Activated naive CD4-positive, alpha-beta T cell (primary cell): ENCODE data around the gene CDC42BPB.
A peak's percentile ranks its signal among the peaks of the same experiment; 100 is the strongest.

Experiments
- DNase-seq, 4 experiments: peaks; one replicate each; lab custom pipeline; 2025; lab: John Stamatoyannopoulos, UW

Gene CDC42BPB, protein sequence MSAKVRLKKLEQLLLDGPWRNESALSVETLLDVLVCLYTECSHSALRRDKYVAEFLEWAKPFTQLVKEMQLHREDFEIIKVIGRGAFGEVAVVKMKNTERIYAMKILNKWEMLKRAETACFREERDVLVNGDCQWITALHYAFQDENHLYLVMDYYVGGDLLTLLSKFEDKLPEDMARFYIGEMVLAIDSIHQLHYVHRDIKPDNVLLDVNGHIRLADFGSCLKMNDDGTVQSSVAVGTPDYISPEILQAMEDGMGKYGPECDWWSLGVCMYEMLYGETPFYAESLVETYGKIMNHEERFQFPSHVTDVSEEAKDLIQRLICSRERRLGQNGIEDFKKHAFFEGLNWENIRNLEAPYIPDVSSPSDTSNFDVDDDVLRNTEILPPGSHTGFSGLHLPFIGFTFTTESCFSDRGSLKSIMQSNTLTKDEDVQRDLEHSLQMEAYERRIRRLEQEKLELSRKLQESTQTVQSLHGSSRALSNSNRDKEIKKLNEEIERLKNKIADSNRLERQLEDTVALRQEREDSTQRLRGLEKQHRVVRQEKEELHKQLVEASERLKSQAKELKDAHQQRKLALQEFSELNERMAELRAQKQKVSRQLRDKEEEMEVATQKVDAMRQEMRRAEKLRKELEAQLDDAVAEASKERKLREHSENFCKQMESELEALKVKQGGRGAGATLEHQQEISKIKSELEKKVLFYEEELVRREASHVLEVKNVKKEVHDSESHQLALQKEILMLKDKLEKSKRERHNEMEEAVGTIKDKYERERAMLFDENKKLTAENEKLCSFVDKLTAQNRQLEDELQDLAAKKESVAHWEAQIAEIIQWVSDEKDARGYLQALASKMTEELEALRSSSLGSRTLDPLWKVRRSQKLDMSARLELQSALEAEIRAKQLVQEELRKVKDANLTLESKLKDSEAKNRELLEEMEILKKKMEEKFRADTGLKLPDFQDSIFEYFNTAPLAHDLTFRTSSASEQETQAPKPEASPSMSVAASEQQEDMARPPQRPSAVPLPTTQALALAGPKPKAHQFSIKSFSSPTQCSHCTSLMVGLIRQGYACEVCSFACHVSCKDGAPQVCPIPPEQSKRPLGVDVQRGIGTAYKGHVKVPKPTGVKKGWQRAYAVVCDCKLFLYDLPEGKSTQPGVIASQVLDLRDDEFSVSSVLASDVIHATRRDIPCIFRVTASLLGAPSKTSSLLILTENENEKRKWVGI (N-terminal part only)

GRCh38 chr14:103057372-103058163, at the start of gene CDC42BPB:
Gene CDC42BPB, minus strand, starts transcription at chr14:103057549. Its CDS starts 376 bp downstream, at chr14:103057173.
- peak in 3 of 4 experiments; percentile 20 to 40 (median 22) for DNase-seq

DNA sequence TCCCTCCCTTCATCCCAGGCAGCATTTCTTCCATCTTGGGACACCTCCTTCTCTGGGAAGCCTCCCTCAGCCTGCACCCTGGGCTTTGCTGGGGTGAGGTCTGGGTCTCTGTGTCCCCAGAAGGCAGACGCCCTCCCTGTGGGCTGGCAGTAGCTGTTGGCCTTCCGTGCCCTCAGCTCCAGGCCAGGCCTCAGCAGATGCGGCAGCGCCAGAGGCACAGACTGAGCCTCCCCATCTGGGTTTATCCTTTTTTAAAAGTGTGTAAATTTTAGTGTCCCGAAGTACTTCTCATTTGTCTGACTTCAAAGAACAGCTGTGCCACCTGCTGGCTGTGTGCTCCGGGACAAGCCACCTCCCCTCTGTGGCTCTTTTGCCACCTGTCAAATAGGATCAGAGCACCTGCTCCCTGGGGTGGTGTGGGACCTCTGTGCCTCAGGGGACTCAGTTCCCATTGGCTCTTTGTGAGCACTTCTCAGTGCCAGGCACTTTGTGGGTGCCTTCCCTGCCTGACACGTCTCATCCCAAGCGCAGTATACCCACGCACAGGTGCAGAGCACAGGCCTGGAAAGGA, 48.3 kb upstream of the CDC42BPB start:
- DNase-seq: no peak

- DNase-seq: peak; percentile 45 to 70 (median 64)
These were observed 47.5 kb upstream of the CDC42BPB start for GRCh38 chr14:103104654-103105452.

DNA sequence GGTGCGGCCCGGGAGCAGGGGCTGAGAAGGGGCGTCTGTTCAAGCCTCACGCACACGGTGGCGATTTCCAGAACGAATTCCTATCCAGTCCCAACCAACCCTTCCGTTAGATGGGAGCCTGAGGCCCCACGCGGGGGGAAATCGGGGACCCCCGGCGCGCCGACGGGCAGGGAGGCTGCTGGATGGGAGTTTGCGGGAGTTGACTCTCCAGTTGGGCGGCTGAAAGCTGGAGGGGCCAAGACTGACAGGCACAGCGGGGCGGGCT, 47.0 kb upstream of the CDC42BPB start:
- no peak for DNase-seq

- no peak for DNase-seq
These were observed 46.4 kb upstream of the CDC42BPB start for GRCh38 chr14:103103461-103104388.

DNA sequence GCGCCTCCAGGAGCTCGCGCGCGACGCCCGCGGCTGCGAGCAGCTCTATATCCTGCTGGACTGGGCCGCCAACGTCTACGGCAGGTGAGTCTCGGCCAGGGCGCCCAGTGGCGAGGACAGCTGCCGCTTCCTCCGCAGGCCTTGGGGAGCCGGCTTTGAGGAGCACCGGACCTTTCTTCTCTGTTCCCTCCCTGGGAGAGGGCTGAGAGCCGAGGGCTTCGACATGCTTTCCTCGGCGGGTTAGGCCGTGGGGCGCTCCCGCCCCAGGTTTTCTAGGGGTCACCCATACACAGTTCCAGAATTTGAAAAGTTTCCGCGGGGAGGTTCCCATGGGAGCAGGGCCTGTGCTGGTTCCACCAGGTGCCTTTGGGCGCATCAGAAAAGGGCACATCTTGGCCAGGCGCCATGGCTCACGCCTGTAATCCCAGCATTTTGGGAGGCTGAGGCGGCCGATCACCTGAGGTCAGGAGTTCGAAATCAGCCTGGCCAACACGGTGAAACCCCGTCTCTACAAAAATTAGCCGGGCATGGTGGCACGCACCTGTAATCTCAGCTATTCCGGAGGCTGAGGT, 45.4 kb upstream of the CDC42BPB start:
- DNase-seq: no peak

DNA sequence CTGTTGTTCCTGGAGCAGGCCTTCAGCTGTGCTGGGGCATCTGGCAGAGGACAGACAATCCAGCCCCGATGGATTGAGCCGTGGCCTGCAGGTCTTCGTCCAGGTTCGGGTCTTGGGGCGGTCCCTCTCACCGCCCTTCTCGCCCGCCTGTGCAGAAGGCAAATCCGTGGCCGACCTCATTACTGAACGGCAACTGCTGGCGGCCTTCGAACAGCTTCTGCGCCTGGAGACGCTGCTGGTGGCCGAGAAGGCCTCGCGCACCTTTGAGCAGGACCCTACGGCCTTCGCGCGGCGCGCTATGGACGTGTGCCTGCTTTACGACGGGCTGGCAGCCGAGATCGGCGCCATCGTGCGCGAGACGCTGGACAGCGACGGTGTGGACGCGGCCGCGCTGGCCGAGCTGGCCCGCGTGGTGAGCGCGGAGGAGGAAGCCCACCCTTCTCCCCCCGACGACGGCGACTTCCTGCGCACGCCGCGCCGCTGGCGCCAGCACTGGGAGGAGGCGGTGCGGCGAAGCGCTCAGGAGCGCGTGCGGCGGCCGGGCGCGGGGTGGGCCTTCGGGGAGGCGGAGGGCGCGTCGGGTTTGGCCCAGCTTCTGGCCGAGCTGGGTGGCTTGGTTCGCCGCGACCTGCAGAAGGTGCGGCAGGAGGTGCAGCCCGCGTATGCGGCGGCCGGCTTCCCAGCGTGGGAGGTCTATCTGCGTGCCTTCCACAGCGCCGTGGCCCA, 44.8 kb upstream of the CDC42BPB start:
- no peak for DNase-seq

GRCh38 chr14:103101257-103101962, 44.1 kb upstream of the CDC42BPB start:
- DNase-seq: no peak

- no peak for DNase-seq
These were observed 43.2 kb upstream of the CDC42BPB start for GRCh38 chr14:103100281-103101121.

DNA sequence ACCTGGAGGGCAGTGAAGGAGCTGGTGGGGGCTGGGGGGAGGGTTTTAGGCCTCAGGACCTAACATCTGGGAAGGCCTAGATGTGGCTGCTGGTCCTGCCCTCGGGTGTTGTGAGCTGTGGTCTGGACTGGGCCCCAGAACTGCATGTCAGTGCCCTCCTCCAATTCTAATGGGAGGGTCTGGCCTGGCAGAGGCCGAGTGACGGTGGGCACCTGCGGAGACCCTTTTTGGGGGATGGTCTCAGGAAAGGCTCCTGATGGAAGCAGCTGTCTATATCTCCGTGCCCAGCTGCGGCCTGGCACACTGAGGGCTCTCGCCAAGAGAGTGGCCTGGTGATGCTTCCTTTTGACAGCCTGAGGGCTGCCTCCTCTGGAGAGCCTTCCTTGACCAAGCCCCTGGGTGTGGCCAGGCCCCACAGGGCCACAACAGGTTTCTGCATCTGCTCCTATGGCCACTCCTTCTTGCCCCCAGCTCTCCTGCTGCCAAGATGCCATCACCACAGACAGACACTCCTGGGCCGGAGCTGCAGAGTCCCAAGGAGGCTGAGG, 42.5 kb upstream of the CDC42BPB start:
- DNase-seq: no peak

GRCh38 chr14:103099081-103099732, 41.9 kb upstream of the CDC42BPB start:
- DNase-seq: no peak

DNA sequence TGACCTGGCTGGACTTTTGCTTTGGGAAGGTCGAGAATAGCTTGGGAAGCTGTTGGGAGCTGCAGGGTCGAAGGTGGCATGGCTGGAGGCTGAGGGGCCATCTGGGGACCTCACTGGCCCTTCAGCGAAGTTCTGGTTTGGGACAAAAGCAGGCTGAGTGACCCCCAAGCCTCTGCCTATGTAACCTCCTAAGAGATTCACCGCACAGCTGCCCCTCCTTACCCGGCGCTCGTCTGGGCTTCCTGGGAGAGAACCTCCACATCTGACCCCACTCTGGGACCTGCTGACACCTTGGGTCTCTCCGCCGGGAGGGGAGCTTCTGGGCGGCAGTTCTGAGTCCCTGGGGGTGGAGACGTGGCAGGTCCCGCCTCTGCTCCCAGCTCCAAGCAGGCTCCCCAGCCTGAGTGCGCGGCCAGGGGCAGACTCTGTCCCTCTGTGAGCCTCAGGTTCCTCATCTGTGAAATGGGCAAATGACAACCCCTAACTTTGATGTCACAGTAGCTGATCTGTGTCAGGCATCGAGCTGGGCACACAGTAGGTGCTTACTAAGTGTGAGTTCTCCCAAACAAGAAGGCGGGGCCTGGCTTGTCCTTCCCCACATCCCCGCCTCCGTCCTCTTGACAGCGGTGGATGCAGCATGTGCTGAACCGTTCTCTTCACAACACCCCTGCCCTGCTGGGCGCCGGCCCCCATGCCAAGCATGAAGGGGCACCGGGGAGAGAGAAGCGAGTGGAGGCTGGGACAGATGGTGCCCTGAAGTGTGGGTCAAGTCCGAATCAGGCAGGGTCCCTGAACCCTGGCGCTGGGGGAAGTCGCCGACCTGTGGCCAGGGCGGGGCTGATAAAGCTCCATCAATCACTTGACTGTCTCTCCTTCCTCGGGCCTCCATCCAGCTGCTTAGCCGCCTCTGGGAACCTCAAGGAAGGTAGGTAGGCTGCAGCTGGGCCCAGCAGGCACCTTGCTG, 40.9 kb upstream of the CDC42BPB start:
- DNase-seq: no peak

DNA sequence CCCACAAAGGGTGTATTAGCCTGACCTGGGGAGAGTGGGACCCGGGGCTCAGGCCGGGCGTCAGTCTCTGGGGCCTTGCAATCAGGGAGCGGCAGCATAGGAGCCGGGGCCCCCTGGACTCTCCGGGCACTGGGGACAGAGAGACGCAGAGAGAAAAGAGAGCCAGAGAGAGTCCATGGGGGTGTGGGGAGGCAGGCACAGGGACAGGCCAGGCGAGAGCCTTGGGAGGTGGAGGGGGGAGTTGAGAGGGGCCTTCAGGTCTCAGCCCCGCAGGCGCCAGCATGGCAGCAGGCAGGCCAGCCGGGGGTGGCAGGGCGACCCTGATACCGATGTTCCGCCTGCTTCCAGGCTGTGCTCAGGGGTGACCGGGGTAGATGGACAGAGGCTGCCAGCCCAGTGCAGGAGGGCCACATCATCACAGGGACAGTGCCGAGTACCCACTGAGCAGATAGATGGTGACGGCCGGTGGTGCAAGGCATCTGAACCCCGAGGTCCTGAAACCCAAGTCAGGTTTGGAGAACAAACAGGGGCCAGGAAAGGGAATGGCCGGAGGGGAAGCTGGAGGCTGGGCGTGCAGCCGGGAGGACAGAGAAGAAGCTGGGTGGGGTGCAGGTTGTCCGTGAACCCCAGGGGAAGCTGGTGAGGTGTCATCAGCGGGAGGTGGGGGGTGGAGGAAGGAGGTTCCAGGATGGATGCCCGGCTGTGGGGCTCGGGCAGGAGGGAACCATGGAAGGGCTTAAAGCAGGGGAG, 40.1 kb upstream of the CDC42BPB start:
- no peak for DNase-seq

DNA sequence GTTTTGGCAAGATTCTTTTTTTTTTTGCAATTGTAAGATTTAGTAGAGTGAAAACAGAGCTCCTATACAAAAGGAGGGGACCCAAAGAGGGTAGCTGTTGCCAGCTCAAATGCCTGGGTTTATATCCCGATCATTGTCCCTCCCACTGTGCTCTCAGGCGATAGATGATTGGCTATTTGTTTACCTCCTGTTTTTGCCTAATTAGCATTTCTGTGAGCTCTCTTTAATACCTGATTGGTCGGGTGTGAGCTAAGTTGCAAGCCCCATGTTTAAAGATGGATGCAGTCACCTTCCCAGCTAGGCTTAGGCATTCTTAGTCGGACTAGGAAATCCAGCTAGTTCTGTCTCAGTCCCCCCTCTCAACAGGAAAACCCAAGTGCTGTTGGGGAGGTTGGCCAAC, 39.0 kb upstream of the CDC42BPB start:
- DNase-seq: no peak
